GM19372 (cell line): ENCODE measurements around the gene KIAA0513.
"Not testable (repeated sequence)": the region's sequence is repeated elsewhere in the genome, so short reads cannot be mapped to it uniquely, and the experiment has no call there.

Experiments
- ATAC-seq: cut with Tn5 transposase; IDR thresholded peaks from one replicate; pipeline ENCODE4 v1.9.1; 2021; ENCODE audit warnings: mild to moderate bottlenecking, low read depth, moderate library complexity; ENCODE audit not compliant: unreplicated experiment

KIAA0513 gene

DNA sequence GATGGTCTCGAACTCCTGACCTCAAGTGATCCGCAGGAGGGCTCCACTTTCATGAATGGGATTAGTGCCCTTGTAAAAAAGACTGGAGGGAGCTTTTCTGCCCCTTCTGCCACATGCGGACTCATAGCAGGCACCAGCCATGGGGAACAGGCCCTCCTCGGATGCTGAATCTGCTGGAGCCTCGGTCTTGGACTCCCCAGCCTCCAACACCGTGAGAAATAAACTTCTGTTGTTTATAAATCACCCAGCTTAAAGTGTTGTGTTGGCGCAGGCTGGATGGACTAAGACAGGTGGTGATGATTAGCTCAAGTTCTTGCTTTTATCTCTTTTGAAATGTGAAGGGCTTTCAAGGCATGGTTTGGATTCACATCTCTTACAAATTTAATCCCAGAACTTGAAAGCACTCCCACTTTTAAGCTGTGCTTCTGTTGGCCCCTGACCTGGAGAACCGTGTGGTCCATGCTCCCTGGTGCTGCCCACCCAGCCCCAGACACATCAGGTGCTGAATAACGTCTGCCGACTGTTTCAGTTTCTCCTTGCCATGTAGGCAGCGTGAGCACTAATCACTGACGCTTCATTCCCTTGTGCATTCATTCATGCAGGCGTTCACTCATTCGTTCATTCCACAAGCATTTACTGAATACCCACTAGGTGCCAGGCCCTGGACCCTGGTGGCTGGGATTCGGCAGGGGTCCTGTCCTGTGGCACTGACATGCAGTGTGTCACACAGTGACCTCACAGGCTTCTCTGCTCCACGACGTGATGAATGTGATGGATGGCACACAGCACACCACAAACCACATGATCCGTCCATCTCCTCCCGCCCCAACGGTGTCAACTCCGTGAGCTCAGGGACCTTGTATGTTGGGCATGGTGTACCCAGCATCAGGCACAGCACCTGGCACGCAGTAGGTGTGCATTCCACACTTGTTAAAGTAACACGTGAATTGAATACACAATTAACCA is 75.8 kb downstream of the KIAA0513 start:
- ATAC-seq = no peak

DNA sequence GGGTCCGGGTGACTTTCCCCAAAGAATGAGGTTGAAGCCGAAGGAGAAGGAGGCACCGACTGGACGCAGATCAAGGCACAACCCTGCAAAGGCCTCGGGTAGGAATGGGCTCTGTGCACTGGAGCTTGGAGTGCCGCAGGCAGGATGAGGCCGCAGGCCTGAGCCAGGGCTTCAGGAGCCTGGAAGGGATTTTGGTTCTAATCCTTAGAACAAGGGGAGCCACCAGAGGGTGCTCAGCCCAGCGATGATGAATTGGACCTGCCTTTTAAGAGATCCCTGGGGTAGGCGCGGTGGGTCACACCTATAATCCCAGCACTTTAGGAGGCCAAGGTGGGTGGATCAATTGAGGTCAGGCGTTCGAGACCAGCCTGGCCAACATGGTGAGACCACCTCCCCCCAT is 76.6 kb downstream of the KIAA0513 start:
- no peak for ATAC-seq

DNA sequence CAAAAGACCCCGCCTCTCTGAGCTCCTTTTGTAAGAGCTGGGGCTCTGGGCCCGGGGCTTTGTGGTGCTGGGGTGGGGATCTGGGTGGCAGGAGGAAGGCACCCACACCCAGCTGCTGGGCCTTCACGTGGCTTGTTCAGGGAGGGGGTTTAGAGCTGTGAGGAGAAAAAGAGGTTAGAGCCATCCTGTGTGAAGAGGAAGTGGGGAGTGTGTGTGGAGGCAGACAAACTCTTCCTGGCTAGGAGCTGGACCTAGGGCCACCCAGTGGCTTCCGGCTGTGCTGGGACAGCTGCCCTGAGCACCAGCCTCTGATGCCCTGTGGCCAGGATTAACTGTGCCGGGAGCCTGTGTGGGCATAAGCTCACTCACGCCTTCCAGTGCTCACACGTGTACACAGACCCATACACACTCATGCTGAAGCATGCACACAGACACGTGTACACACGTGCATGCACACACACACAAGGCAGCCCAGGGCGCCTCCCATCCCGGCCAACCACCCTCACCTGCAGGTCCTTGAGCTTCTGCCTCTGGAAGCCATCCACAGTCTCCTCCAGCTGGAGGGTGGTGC is 77.3 kb downstream of the KIAA0513 start:
- ATAC-seq = no peak

DNA sequence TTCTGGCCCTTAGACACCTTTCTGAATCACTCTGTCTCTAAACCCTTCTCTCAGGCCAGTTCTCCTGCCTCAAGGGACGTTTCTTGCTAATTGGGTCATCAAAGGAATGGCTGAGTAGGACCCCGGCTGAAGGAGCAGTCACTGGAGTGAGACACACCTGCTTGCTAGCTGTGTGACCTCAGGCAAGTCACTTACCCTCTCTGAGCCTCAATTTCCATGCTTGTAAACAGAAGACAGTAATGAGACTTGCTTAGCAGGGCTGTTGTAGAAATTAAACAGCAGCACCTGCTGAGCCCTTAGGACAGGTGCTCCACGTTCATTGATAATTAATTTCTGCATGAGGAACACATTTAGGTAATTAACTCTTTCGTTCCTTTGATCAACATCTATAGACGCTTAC is 77.9 kb downstream of the KIAA0513 start:
- no peak for ATAC-seq

DNA sequence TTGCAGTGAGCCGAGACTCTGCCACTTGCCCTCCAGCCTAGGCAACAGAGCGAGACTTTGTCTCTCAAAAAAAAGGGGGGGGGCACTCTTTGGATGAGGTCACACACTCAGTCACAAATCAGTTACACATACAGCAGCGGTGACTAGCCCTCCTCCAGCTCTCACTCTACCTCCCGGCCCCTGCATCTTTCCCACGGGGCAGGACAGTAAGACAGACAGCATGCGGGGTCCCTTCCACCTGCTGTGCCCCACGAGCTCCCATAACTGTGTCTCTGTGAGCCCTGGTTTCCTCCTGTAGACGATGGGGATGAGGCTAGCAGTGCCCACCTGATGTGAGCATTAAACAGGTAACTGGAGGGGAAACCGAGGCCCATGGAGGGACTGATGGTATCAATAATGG is 79.5 kb downstream of the KIAA0513 start:
- no peak for ATAC-seq

DNA sequence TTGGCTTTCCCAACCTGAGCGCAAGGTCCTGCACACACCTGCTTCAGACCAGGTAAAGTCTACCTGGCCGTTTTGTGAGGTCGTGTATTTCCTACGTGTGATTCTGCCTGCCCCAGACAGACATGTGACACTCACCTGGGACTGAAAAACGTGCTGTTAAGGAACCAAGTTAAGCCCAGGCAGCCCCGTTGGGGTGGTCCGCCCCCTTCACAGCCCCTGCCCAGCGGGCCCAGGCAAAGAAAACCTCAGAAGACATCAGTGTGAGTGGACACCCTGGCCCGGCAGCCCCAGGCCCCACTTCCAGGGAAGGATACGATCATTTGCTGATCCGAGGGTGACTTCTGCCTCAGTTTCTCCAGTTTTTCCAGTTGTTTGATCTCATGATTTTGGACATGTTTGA is 79.9 kb downstream of the KIAA0513 start:
- ATAC-seq = no peak

DNA sequence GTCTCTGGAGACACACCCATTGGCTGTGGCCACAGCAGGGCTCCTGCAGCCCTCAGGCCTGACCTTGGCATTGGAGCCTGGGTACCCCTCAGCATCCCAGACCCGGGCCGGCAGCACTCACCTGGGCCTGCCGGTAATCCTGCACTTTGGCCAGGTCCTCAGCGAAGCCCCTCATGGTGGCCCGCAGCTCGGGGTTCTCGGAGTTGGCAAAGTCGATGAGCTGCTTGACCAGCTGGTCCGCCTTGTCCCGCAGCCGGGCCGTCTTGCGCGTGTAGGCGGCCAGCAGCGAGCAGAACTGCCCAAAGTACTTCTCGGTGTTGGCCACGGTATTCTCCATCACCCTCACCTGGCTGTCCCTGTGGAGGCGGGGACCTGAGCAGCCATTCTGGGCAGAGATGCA is 82.5 kb downstream of the KIAA0513 start:
- no peak for ATAC-seq

DNA sequence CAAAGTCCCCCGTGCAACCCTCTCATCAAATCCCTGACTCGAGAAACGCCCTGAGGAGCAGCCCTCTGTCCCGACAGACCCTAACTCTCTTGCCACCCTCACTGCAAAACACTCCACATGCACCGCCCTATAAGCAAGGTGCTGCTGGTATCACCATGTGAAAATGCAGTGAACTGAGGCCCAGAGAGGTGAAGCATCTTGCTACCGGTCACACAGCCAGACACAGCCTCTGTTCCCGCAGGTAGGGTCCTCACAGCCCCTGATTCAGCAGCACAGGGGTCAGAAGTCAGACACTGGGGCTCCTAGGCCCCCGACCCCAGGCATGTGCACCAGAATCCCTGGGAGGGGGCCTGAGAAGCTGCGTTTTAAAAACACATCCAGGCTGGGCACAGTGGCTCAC is 83.6 kb downstream of the KIAA0513 start:
- no peak for ATAC-seq

DNA sequence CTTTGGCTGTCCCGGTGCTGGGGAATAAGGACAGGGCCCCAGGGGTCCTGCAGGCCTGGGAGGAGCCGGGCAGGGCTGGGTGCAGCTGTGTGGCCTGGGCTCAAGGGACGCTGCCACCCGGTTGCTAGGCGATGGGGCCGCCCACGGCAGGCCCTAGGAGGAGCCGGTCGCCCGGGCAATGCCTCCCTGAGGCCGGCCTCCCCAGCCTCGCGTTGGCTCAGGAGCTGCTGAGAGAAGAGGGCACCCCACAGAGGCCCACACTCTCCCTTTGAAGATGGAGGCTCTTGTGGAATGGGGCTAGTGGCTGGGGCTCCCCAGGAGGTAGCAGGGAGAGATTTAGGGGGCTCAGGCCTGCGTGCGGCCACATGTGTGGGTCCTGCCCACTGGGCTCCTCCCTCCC is 84.8 kb downstream of the KIAA0513 start, which contains the start of gene CIBAR2:
CIBAR2 (minus strand) TSS at position 109 of the 400 bp plus-strand sequence. CDS start 120 bp downstream, outside the sequence.
- ATAC-seq = no peak

DNA sequence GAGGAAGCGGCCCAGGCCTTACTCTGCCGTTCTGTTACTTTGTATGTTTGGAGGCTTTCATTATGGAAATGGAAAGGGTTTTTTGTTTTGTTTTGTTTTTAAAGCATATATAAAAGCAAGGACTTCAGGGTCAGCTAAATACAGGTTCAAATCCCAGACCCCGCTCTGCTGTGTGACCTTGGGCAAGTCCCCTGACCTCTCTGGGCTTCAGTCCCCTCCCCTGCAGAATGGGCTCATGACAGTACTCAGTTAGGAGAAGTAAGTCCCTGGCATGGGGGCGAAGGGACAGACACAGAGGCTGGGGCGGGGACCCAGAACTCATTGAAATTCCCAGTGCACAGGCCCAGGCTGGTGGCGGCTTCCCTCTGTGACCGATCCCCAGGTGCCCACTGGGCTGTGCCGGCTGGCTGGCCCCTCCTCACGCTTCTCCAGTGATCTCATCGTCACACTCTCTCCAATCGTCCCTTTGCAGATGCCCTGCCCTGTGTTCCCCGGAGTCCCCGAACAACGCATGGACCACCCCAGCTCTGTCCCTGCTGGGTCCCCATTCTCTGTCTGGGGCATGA is 85.7 kb downstream of the KIAA0513 start:
- ATAC-seq = no peak

DNA sequence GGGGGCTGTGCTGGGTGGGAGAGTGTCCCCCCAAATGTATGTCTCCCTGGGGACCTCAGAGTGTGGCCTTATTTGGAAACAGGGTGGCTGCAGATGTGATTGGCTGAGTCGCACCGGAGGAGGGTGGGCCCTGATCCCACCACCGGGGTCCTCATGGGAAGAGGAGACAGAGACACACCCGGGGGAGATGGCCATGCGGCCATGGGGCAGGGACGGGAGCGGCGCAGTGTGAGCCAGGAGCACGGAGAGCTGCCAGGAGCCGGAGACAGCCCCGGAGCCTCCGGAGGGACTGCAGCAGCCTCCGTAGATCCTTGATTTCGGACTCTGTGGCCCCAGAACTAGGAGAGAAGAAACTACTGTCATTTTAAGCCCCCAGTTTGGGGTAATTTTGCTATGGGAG is 86.3 kb downstream of the KIAA0513 start:
- ATAC-seq = no peak

DNA sequence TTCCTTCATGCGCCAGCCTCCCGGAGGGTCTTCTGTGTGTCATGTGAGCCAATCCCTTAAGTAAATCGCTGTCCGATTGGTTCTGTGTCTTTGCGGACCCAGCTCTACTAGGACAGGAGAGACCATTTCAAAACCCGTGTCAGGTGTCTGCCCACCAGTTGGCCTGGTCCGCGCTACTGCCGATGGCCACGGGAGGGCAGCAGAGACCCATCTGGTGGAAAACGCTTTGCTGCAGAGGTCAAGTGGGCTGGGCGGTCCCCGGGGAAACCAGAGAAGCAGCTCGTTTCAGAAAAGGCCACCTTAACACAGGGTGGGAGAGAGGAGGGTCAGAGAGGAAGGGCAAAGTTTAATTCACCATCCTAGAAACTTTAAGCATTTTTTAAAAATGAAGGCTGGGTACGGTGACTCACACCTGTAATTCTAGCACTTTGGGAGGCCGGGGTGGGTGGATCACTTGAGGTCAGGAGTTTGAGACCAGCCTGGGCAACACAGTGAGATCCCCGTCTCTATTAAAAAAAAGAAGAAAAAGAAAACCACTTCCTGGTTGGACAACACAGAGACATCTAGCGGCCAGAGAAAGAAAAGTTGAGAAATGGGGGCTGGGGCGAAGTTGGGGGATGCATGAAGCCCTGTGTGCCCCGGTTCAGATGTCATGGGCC is 87.4 kb downstream of the KIAA0513 start:
- peak; percentile 67 for ATAC-seq

DNA sequence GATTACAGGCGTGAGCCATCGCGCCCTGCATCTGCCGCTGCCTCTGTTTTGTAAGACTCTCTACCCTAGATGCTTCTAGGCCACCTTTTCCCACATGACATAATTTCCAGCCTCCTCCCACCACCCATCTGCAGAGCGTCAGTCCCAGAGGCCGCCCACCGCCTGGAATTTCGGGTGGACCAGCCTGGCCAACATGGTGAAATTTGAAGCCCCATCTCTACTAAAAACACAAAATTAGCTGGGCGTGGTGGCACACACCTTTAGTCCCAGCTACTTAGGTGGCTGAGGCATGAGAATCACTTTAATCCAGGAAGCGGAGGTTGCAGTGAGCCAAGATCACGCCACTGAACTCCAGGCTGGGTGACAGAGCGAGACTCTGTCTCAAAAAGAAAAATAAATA is 89.8 kb downstream of the KIAA0513 start:
- ATAC-seq = no peak

DNA sequence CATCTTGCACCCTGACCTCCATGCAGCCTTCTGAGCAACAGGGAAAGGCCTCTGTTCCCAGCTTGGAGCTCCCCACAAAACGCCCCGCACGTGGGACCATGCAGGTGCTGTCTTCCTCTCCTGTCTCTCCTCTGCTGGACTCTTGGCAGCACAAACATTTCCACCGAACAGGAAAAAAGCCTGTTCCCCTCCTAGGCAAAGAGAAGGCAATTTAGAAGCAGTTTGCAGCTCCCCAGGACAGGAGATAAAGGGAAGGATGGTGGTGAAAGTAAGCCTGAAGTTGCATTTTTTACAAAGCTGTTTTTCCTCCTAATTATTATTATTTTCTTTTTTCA is 92.4 kb downstream of the KIAA0513 start:
- ATAC-seq = no peak

DNA sequence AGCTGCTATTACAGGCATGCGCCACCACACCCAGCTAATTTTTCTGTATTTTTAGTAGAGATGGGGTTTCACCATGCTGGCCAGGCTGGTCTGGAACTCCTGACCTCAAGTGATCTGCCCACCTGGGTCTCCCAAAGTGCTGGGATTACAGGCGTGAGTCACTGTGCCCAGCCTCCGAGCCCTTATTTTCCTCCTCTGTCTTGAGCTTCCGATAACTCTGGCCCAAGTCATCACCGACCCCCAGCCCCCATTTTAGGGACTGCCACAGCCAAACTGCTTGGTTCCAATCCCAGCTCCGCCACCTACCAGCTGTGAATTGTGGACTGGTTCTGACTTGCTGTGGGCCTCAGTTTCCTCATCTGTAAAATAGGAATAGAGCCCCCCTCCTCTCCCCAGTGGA is 95.8 kb downstream of the KIAA0513 start:
- not testable (repeated sequence) for ATAC-seq

DNA sequence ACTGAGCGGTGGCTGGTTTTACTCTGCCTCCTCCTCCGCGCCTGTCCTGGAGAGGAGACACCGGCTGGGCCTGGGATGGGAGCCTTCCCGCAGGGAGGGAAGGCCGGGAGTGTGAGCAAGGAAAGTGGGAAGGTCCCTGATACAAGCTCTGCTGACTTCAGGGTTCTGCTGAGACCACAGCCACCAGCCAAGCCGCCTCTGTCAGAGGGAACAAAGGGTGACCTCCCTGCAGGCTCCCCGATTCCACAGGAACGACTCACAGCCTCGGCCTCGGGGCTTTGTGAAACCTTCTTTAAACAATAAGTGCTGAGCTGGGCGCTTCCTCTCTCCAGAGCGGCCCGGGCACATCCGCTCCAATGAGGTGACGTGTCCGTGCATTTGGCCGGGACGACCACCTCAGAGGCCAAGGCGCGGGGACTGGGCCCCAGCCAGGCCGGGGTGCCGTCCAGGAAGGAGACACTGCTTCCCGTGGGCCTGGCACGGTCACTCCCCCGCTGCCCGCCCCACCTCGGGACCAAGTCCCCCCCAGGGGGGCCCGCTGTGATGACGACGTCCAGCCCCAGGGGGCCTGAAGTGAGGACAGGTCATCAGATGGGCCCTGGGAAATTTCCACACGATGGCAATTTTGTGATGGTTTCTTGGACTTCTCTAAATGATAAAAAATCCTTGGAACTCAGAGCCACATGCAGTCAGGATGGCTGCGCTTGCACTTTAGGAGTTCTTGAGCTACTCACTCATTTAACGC is 96.5 kb downstream of the KIAA0513 start:
- no peak for ATAC-seq

DNA sequence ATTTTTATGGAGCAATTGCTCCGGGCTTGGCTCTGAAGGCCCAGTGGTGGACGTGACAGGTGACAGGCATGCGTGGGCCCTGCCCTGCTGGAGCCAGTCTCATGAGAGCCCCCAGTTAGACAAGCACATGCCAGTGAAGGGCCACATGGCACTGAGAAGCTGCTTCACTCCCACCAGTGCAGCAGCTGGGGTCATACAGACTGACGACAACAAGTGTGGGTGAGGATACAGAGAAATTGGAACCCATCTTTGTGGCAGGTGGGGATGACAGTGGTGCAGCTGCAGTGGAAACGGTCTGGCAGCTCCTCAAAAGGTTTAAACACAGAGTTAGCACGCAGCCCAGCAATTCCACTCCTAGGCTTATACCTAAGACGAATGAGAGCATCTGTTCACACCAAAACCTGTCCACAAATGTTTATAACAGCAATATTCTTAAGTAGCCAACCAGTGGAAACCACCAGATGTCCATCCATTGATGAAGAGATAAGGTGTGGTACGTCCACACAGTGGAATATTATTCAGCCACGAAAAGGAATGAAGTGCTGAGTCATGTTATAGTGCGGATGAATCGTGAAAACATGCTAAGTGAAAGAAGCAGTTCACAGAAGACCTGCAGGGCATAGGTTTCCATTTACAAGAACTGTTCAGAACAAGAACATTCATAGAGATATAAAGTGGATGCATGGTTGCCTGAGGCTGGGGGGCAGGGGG is 97.2 kb downstream of the KIAA0513 start:
- no peak for ATAC-seq

DNA sequence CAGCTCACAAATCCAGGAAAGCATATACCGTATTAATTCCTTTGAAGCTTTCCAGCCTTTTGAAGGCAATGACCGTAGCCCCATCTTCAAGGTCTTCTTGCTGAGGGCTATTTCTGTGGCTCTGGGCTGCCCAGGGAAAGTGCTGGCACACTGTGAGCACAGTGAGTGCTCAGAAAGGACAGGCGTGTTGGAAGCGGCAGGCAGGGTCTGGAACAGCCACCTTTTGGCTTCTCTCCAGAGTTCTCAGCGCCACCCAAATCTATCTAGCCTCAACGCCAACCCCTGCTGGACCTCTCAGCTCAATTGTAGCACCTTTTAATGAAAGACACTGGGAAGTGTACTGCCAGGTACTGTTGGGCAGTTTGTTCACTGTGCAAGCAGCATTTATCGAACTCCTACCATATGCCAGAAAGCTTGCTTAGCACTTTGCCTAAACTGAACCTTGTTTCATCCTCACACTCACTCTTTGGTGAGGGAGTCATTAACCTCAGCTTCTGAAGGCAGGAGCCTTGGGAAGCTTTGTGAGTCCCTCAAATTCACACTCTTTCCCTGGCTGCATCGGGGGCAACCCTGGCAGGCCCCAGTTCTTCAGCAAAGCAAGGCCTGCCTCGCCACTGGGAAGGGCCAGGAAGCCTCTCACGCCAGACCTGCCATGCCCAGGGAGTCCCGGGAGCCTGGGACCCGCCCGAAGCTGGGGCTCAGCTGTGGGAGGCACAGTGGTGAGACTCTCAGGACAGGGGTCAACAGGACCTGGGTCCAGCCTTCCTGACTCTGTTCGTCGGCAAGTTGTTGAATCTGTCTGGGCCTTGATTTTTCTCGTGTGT is 98.2 kb downstream of the KIAA0513 start:
- ATAC-seq = no peak

DNA sequence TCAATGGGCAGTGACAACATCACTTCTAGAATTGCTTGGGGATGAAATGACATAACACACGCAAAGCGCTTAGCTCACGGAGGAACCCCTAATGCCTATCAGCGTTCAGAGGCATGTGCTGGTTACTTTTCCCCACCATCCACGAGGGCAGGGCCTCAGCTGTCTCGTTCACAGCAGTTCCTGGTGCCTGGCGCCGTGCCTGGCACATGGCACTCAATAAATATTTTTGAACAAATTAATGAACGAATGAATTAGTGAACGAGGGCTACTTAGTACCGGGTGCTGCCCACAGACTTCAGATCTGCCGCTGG is 98.8 kb downstream of the KIAA0513 start:
- no peak for ATAC-seq
